Ovary (tissue), 9 donors: Measurements from ENCODE around the gene STK33. TPM values are rescaled to one million over a fixed set of nuclear protein-coding genes. Genes with fewer than 3 reads are reported as not detected.

ENCODE experiments used
- DNase-seq, 5 donors: peaks; one replicate each; pipeline ENCODE4 v3.0.0-alpha.2; 2019 to 2020
- H3K27ac ChIP-seq, 2 donors: fragments of 200-600 bp; one replicate each; pipeline versions ENCODE4 v1.5.1 to v1.8.0; 2019 to 2022
- H3K27me3 ChIP-seq: fragments of 200-600 bp; one replicate; pipeline ENCODE4 v1.8.0; 2022
- H3K36me3 ChIP-seq: fragments of 200-600 bp; sonication (generic); one replicate; pipeline ENCODE4 v1.5.1; 2019
- H3K4me1 ChIP-seq: one replicate; pipeline ENCODE4 v1.8.1; 2013; ENCODE audit warnings: mild to moderate bottlenecking, moderate library complexity; ENCODE audit not compliant: insufficient read depth
- H3K4me3 ChIP-seq: fragments of 200-600 bp; sonication (generic); one replicate; pipeline ENCODE4 v1.5.1; 2017
- H3K9me3 ChIP-seq, 2 donors: fragments of 200-600 bp in 1 of 2; sonication (generic) in 1 of 2; one replicate each; pipeline versions ENCODE4 v1.5.1 to v1.8.1; 2013 to 2019; ENCODE audit warnings: mild to moderate bottlenecking in 1 of 2, moderate library complexity in 1 of 2
- EP300 ChIP-seq: sonication (generic); formaldehyde crosslinking; IDR thresholded peaks from one replicate; pipeline ENCODE4 v1.6.1; 2017; ENCODE audit warnings: antibody characterized with exemption
- POLR2A ChIP-seq: fragments of 450-650 bp; IDR thresholded peaks from one replicate; pipeline ENCODE4 v1.6.1; 2017; ENCODE audit warnings: antibody characterized with exemption, mild to moderate bottlenecking, moderate library complexity
- WGBS, 3 donors: extraction: QIAGEN DNeasy Blood & Tissue Kit in 1 of 3; methylation state at CpG; one replicate each; pipeline versions ENCODE4 v1.1.5 to v1.1.7; 2013 to 2017; 5-methylcytosine and 5-hydroxymethylcytosine counted together
- intact Hi-C, 4 donors: fragments of 100-400 bp; cut with DNase I; formaldehyde crosslinking; loops; one replicate each; pipeline versions ENCODE4 v1.11.0 to v1.15.1; 2022 to 2023
- polyA plus RNA-seq, 2 donors: library from polyadenylated mRNA; stranded (reverse); fragments of 200-250 nt in 1 of 2; fragments of 350-450 nt in 1 of 2; fragmentation: Illumina TruSeq in 1 of 2; extraction: RNeasy Lipid Tissue Mini Kit (QIAGEN cat#74804) in 1 of 2; gene quantifications; one replicate each; pipeline ENCODE4 v1.2.3, GENCODE V29; 2013 to 2014
- total RNA-seq, 7 donors: library from RNA; depleted of rRNA in 2 of 7; stranded (reverse); fragments of >200 nt in 2 of 7; fragmentation: NEBNext Ultra II Directional in 3 of 7; extraction: Animal tissue kit (Norgen Biotek cat#: 25700) in 3 of 7; gene quantifications; one replicate each; pipeline versions ENCODE4 v1.1.0 to v1.2.4, GENCODE V29; 2016 to 2023
- TF ChIP-seq, protein P1 (sequence below), 3 donors: fragments of 450-650 bp in 2 of 3; fragments of 200-600 bp in 1 of 3; IDR thresholded peaks; one replicate each; pipeline versions ENCODE4 v1.5.1 to v1.8.0; 2016 to 2022; ENCODE audit warnings: antibody characterized with exemption in 3 of 3, mild to moderate bottlenecking in 1 of 3
- donor health status: DM: no; HTN: no; CAD: no; lungs with moderate emphysema.
- donor health status: DM: no; HTN: no; CAD: no.
- donor health status: Bipolar disorder and iron deficiency.
- donor health status: DM: yes; HTN: yes; CAD: no.
- donor health status: DM: no; HTN: no; CAD: no.
- donor health status: DM: yes; HTN: yes; CAD: no.

The STK33 gene
- total and polyA plus RNA-seq, 9 donors: 11.9 to 50.8 (median 23.5) TPM

DNA sequence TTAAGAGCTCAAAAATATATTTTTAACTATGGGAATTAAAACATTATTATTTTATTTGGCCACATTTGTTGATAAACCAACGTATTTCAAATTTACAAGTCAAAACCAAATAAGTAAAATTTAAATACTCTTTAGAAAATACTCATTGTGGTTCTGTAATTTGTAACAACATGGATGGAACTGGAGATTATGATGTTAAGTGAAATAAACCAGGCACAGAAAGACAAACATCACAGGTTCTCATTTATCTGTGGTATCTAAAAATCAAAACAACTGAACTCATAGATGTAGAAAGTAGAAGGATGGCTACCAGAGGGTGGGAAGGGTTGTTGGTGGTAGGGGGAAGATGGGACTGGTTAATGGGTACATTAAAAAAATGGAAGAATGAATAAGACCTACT lies 50.8 kb downstream of the STK33 start:
- intact Hi-C loops: no loop called here
- Histone ChIP-seq H3K27ac (no peak overlapping the region), H3K4me3 (no peak overlapping the region), H3K4me1 (no peaks in the 10 kb centered on the region), H3K36me3 (no peaks in the 10 kb centered on the region), H3K27me3 (no peaks in the 10 kb centered on the region), H3K9me3 (no peaks in the 10 kb centered on the region)
- DNase-seq: no peak
- WGBS, 3 donors: 40 to 70% (median 54%) methylated on average over 1 of the region's 1 CpG
- TF ChIP-seq EP300 (no peak), POLR2A (no peak)
- TF ChIP-seq, protein P1, sequence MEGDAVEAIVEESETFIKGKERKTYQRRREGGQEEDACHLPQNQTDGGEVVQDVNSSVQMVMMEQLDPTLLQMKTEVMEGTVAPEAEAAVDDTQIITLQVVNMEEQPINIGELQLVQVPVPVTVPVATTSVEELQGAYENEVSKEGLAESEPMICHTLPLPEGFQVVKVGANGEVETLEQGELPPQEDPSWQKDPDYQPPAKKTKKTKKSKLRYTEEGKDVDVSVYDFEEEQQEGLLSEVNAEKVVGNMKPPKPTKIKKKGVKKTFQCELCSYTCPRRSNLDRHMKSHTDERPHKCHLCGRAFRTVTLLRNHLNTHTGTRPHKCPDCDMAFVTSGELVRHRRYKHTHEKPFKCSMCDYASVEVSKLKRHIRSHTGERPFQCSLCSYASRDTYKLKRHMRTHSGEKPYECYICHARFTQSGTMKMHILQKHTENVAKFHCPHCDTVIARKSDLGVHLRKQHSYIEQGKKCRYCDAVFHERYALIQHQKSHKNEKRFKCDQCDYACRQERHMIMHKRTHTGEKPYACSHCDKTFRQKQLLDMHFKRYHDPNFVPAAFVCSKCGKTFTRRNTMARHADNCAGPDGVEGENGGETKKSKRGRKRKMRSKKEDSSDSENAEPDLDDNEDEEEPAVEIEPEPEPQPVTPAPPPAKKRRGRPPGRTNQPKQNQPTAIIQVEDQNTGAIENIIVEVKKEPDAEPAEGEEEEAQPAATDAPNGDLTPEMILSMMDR (IDR thresholded peaks at IDR 0.05): no peak

DNA sequence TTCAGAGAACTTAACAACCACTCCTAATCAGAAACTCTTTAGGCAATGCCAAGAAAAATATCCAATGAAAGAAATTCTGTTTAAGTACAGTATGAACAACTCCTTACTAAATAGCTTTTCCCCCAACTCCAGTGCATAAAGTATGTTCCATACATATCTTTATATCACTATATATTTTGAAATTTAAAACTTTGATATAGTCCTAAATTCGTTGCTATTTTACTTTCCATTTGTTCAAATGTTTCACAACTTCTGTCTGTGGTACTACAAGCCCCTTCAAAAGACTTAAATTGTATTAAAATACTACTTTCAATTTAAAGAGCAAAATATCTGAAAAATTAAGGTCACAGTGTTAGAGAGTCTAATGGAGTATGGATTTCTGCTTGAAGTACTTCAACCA lies 52.6 kb downstream of the STK33 start:
- TF ChIP-seq EP300 (no peak), POLR2A (no peak)
- TF ChIP-seq, protein P1 (IDR thresholded peaks at IDR 0.05): no peak
- Histone ChIP-seq H3K36me3 (no peaks in the 10 kb centered on the region), H3K27me3 (no peaks in the 10 kb centered on the region), H3K27ac (no peak overlapping the region), H3K4me3 (no peak overlapping the region), H3K4me1 (no peaks in the 10 kb centered on the region), H3K9me3 (no peaks in the 10 kb centered on the region)
- DNase-seq: no peak
- WGBS, 3 donors: 6 to 15% (median 8%) methylated on average over 1 of the region's 1 CpG
- intact Hi-C loops: no loop called here

DNA sequence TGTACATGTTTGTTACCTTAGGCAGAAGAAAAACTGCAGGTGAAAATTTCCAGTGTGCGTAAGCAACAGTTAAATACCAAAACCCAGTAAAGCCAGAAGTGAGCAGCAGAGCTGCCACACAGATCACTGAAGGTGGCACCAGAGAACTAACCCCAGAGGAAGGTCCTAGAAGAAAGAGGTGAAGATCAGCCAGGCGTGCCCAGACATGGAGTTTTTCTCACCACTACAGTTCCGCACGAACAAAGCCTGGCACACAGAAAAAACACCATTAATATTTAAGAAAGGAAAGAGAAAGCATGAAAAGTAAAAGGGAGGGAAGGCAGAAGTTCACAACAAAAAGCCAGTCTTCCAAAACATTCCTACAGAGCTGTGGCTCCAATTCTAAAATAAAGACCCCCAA lies 60.7 kb downstream of the STK33 start:
- TF ChIP-seq EP300 (no peak), POLR2A (no peak)
- TF ChIP-seq, protein P1 (IDR thresholded peaks at IDR 0.05): no peak
- intact Hi-C loops: no loop called here
- Histone ChIP-seq H3K27ac (no peak overlapping the region), H3K36me3 (no peaks in the 10 kb centered on the region), H3K27me3 (no peaks in the 10 kb centered on the region), H3K4me3 (no peak overlapping the region), H3K4me1 (no peaks in the 10 kb centered on the region), H3K9me3 (no peaks in the 10 kb centered on the region)
- WGBS, 3 donors: 78 to 89% (median 79%) methylated on average over 4 of the region's 4 CpGs
- DNase-seq: no peak

DNA sequence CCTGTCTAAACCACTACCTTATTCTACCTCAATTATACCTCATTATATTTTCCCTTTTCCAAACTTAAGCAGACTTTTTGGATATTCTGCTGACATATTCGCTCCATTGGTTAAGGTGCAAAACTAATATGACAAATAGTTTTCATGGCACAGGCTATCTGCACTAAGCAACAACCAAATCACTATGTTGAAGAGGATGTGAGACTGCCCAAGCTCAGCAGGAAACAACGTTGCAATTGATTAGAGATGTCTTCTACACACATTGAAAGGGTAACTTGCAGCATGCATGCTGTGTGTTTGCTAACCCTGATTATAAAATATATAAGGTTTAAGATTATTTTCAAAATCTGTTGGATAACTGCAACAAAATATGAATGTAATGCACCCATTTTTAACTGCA lies 61.6 kb downstream of the STK33 start:
- no peak overlapping the region for H3K4me3 ChIP-seq
- DNase-seq: no peak
- H3K27me3 ChIP-seq: no peaks in the 10 kb centered on the region
- H3K36me3 ChIP-seq: no peaks in the 10 kb centered on the region
- no peaks in the 10 kb centered on the region for H3K4me1 ChIP-seq
- no peaks in the 10 kb centered on the region for H3K9me3 ChIP-seq
- no peak overlapping the region for H3K27ac ChIP-seq
- WGBS, 3 donors: 73 to 80% (median 73%) methylated on average over 2 of the region's 2 CpGs
- intact Hi-C loops: no loop called here
- TF ChIP-seq, protein P1 (IDR thresholded peaks at IDR 0.05): no peak
- no peak for TF ChIP-seq POLR2A
- no peak for TF ChIP-seq EP300

DNA sequence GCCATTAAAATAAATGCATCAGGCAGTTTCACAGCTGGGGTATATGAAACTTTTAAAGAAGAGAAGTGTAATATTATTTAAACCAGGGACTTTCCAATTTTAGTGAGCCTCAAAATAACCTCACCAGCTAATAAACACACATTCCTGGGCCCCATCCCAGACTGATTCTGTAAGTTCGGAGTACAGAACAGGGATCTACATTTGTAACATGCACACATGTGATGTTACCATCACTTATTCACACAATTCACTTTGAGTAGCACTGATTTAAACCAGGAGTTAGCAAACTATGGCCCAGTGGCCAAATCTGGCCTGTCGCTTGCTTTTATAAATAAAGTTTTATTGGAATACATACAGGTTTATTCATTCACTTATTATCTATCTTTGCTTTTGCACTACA lies 62.0 kb downstream of the STK33 start:
- H3K27me3 ChIP-seq: no peaks in the 10 kb centered on the region
- no peaks in the 10 kb centered on the region for H3K4me1 ChIP-seq
- no peaks in the 10 kb centered on the region for H3K36me3 ChIP-seq
- WGBS, 3 donors: 91 to 96% (median 92%) methylated on average over 2 of the region's 2 CpGs
- H3K4me3 ChIP-seq: no peak overlapping the region
- TF ChIP-seq, protein P1 (IDR thresholded peaks at IDR 0.05): no peak
- TF ChIP-seq POLR2A (no peak), EP300 (no peak)
- H3K9me3 ChIP-seq: no peaks in the 10 kb centered on the region
- no peak for DNase-seq
- no peak overlapping the region for H3K27ac ChIP-seq
- intact Hi-C loops: no loop called here
